H9 (cell line): ENCODE results near the gene PGF. TPM values are rescaled to one million over a fixed set of nuclear protein-coding genes. Genes with fewer than 3 reads are reported as not detected.

Experiments used
- DNase-seq: peaks from one replicate; pipeline ENCODE4 v3.0.0-alpha.2; 2017
- H2AFZ ChIP-seq: one replicate; pipeline ENCODE4 v1.6.1; 2013; ENCODE audit warnings: mild to moderate bottlenecking, low read length, control low read depth, moderate library complexity
- H2AK5ac ChIP-seq: 2 replicates; pipeline ENCODE4 v1.6.1; 2013; ENCODE audit warnings: low read length, control low read depth, mixed read lengths; ENCODE audit not compliant: insufficient read length
- H2BK120ac ChIP-seq: one replicate; pipeline ENCODE4 v1.6.1; 2013; ENCODE audit warnings: low read depth, mild to moderate bottlenecking, low read length, control low read depth, inconsistent platforms; ENCODE audit not compliant: poor library complexity, severe bottlenecking
- H2BK12ac ChIP-seq: 2 replicates; pipeline ENCODE4 v1.6.1; 2013; ENCODE audit warnings: low read length, control low read depth, mixed read lengths, low read depth; ENCODE audit not compliant: insufficient read length
- H2BK15ac ChIP-seq: 2 replicates; pipeline ENCODE4 v1.6.1; 2013; ENCODE audit warnings: low read depth, low read length, control low read depth
- H2BK20ac ChIP-seq: one replicate; pipeline ENCODE4 v1.6.1; 2013; ENCODE audit warnings: low read depth, mild to moderate bottlenecking, low read length, control low read depth, inconsistent platforms; ENCODE audit not compliant: poor library complexity, severe bottlenecking
- H2BK5ac ChIP-seq: 2 replicates; pipeline ENCODE4 v1.6.1; 2013; ENCODE audit warnings: low read length, control low read depth, mixed read lengths; ENCODE audit not compliant: insufficient read length
- H3K14ac ChIP-seq: 2 replicates; pipeline ENCODE4 v1.6.1; 2013; ENCODE audit warnings: low read length, control low read depth; ENCODE audit not compliant: insufficient read depth
- H3K18ac ChIP-seq: 2 replicates; pipeline ENCODE4 v1.6.1; 2013; ENCODE audit warnings: low read depth, mild to moderate bottlenecking, mixed read lengths, low read length, control low read depth; ENCODE audit not compliant: insufficient read length
- H3K23ac ChIP-seq: 2 replicates; pipeline ENCODE4 v1.6.1; 2013; ENCODE audit warnings: low read length, control low read depth, mixed read lengths, low read depth; ENCODE audit not compliant: insufficient read length
- H3K23me2 ChIP-seq: 2 replicates; pipeline ENCODE4 v1.6.1; 2013; ENCODE audit warnings: low read depth, mild to moderate bottlenecking, mixed read lengths, low read length, control low read depth; ENCODE audit not compliant: insufficient read length, poor library complexity, severe bottlenecking
- H3K27ac ChIP-seq: 2 replicates; pipeline ENCODE4 v1.5.1; 2013; ENCODE audit warnings: low read length, control low read depth, mixed read lengths, low read depth; ENCODE audit not compliant: insufficient read length
- H3K27me3 ChIP-seq: 2 replicates; pipeline ENCODE4 v1.6.1; 2013; ENCODE audit warnings: low read length, control low read depth, inconsistent platforms; ENCODE audit not compliant: insufficient read depth
- H3K4ac ChIP-seq: 2 replicates; pipeline ENCODE4 v1.6.1; 2013; ENCODE audit warnings: low read depth, mild to moderate bottlenecking, control low read depth, inconsistent platforms, low read length, moderate library complexity
- H3K4me1 ChIP-seq: 2 replicates; pipeline ENCODE4 v1.6.1; 2013; ENCODE audit warnings: low read length, control low read depth, inconsistent platforms; ENCODE audit not compliant: insufficient read depth
- H3K4me2 ChIP-seq: 2 replicates; pipeline ENCODE4 v1.6.1; 2013; ENCODE audit warnings: low read length, control low read depth, mixed read lengths; ENCODE audit not compliant: insufficient read length, insufficient read depth
- H3K56ac ChIP-seq: 2 replicates; pipeline ENCODE4 v1.6.1; 2013; ENCODE audit warnings: low read depth, mild to moderate bottlenecking, mixed read lengths, low read length, control low read depth; ENCODE audit not compliant: insufficient read length
- H3K79me1 ChIP-seq: 2 replicates; pipeline ENCODE4 v1.6.1; 2013; ENCODE audit warnings: low read depth, mild to moderate bottlenecking, moderate library complexity, low read length, control low read depth, inconsistent platforms; ENCODE audit not compliant: insufficient read depth, poor library complexity, severe bottlenecking
- H3K79me2 ChIP-seq: 2 replicates; pipeline ENCODE4 v1.6.1; 2013; ENCODE audit warnings: low read length, control low read depth, inconsistent platforms; ENCODE audit not compliant: insufficient read depth
- H3K9ac ChIP-seq: 2 replicates; pipeline ENCODE4 v1.6.1; 2013; ENCODE audit warnings: low read length, control low read depth, mixed read lengths; ENCODE audit not compliant: insufficient read length; ENCODE audit errors: extremely low read depth
- H3K9me3 ChIP-seq: one replicate; pipeline ENCODE4 v1.6.1; 2013; ENCODE audit warnings: low read depth, low read length, inconsistent platforms; ENCODE audit not compliant: control insufficient read depth
- H3T11ph ChIP-seq: one replicate; pipeline ENCODE4 v1.6.1; 2013; ENCODE audit warnings: mild to moderate bottlenecking, low read length, control low read depth, inconsistent platforms
- H4K20me1 ChIP-seq: one replicate; pipeline ENCODE4 v1.6.1; 2013; ENCODE audit not compliant: control insufficient read depth, insufficient read length, insufficient read depth
- H4K5ac ChIP-seq: 2 replicates; pipeline ENCODE4 v1.6.1; 2013; ENCODE audit warnings: low read depth, mild to moderate bottlenecking, mixed read lengths, low read length, control low read depth; ENCODE audit not compliant: insufficient read length
- H4K8ac ChIP-seq: replicated peaks from 2 replicates; pipeline ENCODE4 v1.6.1; 2013; ENCODE audit warnings: low read length, control low read depth, mixed read lengths, low read depth; ENCODE audit not compliant: insufficient read length
- H4K91ac ChIP-seq: 2 replicates; pipeline ENCODE4 v1.6.1; 2013; ENCODE audit warnings: low read depth, mild to moderate bottlenecking, moderate library complexity, mixed read lengths, low read length, control low read depth; ENCODE audit not compliant: insufficient read length
- H3K27ac Mint-ChIP-seq, 3 experiments: 2 replicates in 2 of 3; 3 replicates in 1 of 3; pipeline ENCODE4 v1.8.0; 2020 to 2021; ENCODE audit warnings: mixed read lengths in 3 of 3, mild to moderate bottlenecking in 1 of 3, moderate library complexity in 1 of 3
- H3K27me3 Mint-ChIP-seq: 2 replicates; pipeline ENCODE4 v1.8.0; 2021; ENCODE audit warnings: low read depth, mild to moderate bottlenecking, moderate library complexity, mixed read lengths
- H3K36me3 Mint-ChIP-seq, 3 experiments: 2 replicates in 2 of 3; 3 replicates in 1 of 3; pipeline ENCODE4 v1.8.0; 2020 to 2021; ENCODE audit warnings: low read depth in 3 of 3, mixed read lengths in 3 of 3; ENCODE audit not compliant: insufficient read depth in 1 of 3
- H3K4me1 Mint-ChIP-seq, 2 experiments: 2 replicates each; pipeline ENCODE4 v1.8.0; 2020; ENCODE audit warnings: mixed read lengths in 2 of 2
- H3K4me3 Mint-ChIP-seq, 2 experiments: 2 replicates in 1 of 2; 3 replicates in 1 of 2; pipeline ENCODE4 v1.8.0; 2020 to 2021; ENCODE audit warnings: mild to moderate bottlenecking in 2 of 2, mixed read lengths in 2 of 2, moderate library complexity in 1 of 2
- H3K9me3 Mint-ChIP-seq, 2 experiments: 2 replicates in 1 of 2; 3 replicates in 1 of 2; pipeline ENCODE4 v1.8.0; 2020; ENCODE audit warnings: mild to moderate bottlenecking in 2 of 2, mixed read lengths in 2 of 2, moderate library complexity in 1 of 2
- WGBS: extraction: QIAGEN DNeasy Blood & Tissue Kit; methylation state at CpG from one replicate; pipeline ENCODE4 v1.1.7; 2013; ENCODE audit warnings: missing lambda C conversion rate, low lambda C conversion rate, mixed read lengths; ENCODE audit not compliant: insufficient read length; ENCODE audit errors: extremely low coverage; 5-methylcytosine and 5-hydroxymethylcytosine counted together
- total RNA-seq: library from RNA; stranded (reverse); gene quantifications from 2 replicates; pipeline ENCODE4 v1.2.1, GENCODE V29; 2021
- TF ChIP-seq, protein P1 (sequence below): fragments of 200-600 bp; sonication (generic); conservative IDR thresholded peaks from 3 replicates; pipeline ENCODE4 v1.8.0; 2021; ENCODE audit warnings: antibody characterized with exemption, mild to moderate bottlenecking

The PGF gene
- total RNA-seq, 1 experiment from 2014 or later = 2.3 TPM

DNA sequence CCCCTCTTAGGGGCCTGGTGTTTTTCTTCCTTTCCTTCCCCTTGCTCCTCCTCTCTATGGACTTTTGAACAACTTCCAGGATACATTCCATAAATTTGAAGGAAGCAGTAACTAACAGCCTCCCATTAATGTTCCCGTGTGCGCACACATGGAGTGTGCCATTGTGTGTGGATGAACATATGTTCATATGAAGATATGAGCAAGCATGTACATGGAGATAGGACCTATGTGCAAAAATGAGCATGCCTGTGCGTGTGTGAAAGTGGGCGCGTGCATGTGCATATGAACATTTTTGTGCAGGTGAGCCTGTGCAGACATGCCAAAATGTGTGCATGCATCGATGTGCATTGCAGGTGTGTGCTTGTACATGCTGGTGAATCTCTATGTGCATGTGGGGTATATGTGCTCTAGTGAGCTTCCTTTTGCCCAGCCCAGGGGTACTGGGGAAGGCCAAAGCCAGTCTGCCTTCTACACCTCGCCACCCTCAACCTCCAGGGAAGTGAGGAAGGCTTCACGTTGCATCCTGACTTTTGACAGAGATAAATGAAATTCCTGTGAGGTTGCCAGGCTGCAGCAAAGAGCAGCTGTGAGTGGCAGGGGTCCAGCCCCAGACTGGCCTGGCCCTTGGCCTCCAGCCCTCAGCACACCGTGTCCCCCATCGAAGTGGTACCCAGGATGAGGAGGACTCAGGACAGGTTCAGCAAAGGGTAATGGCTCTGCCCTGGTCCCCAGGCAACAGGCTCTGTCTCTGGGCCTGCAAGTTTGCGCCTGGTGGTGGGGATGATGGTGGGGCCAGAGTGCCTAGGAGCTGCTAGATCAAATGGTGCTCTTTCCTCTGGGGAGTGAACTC lies 21.1 kb upstream of the PGF start:
- peaks cover 36 to 57% of the 10 kb centered on the region in 2 experiments for H3K4me1 Mint-ChIP-seq
- Histone ChIP-seq H3K56ac (no peak overlapping the region), H3K23me2 (no peaks in the 10 kb centered on the region), H3K4me2 (no peak overlapping the region), H3K27me3 (no peaks in the 10 kb centered on the region), H3K23ac (no peak overlapping the region), H3K14ac (no peak overlapping the region), H2AK5ac (no peak overlapping the region), H4K91ac (no peak overlapping the region), H3K9me3 (no peaks in the 10 kb centered on the region), H3K27ac (no peak overlapping the region), H3K9ac (no peak overlapping the region), H3K79me2 (no peaks in the 10 kb centered on the region), H3K18ac (no peak overlapping the region), H3K4ac (no peak overlapping the region), H4K8ac (no peak overlapping the region), H4K20me1 (no peaks in the 10 kb centered on the region), H3K4me1 (no peaks in the 10 kb centered on the region; the same call in 1 of the 2 replicates), H2AFZ (no peak overlapping the region), H2BK15ac (no peak overlapping the region), H2BK12ac (no peak overlapping the region), H4K5ac (no peak overlapping the region), H3K79me1 (no peaks in the 10 kb centered on the region), H2BK120ac (no peak overlapping the region), H2BK20ac (no peak overlapping the region), H2BK5ac (no peak overlapping the region), H3T11ph (no peak overlapping the region)
- no peaks in the 10 kb centered on the region for H3K36me3 Mint-ChIP-seq
- H3K27ac Mint-ChIP-seq = peak overlapping the region in 1 of 3 experiments; percentile 70; a peak in 1 of 7 replicates
- TF ChIP-seq, protein P1, sequence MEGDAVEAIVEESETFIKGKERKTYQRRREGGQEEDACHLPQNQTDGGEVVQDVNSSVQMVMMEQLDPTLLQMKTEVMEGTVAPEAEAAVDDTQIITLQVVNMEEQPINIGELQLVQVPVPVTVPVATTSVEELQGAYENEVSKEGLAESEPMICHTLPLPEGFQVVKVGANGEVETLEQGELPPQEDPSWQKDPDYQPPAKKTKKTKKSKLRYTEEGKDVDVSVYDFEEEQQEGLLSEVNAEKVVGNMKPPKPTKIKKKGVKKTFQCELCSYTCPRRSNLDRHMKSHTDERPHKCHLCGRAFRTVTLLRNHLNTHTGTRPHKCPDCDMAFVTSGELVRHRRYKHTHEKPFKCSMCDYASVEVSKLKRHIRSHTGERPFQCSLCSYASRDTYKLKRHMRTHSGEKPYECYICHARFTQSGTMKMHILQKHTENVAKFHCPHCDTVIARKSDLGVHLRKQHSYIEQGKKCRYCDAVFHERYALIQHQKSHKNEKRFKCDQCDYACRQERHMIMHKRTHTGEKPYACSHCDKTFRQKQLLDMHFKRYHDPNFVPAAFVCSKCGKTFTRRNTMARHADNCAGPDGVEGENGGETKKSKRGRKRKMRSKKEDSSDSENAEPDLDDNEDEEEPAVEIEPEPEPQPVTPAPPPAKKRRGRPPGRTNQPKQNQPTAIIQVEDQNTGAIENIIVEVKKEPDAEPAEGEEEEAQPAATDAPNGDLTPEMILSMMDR = no peak
- no peaks in the 10 kb centered on the region for H3K9me3 Mint-ChIP-seq
- no CpG with 5 or more reads among the region's 11 CpGs for WGBS
- H3K4me3 Mint-ChIP-seq = peak overlapping the region in 1 of 2 experiments; percentile 2; a peak in 1 of 5 replicates
- no peaks in the 10 kb centered on the region; the same call in 1 of the 2 replicates for H3K27me3 Mint-ChIP-seq
- peak; percentile 19 for DNase-seq
